Vagina (tissue), 2 donors: ENCODE measurements around the gene MDFIC.

Source experiments
- CTCF ChIP-seq, 3 experiments: fragments of 450-650 bp in 2 of 3; fragments of 200-600 bp in 1 of 3; sonication (generic) in 1 of 3; IDR thresholded peaks; one replicate each; pipeline ENCODE4 v1.5.1; 2017 to 2019; ENCODE audit warnings: antibody characterized with exemption in 3 of 3, mild to moderate bottlenecking in 2 of 3, moderate library complexity in 2 of 3
- POLR2A ChIP-seq, 2 donors: fragments of 450-650 bp; IDR thresholded peaks; one replicate each; pipeline ENCODE4 v1.6.1; 2017; ENCODE audit warnings: antibody characterized with exemption in 2 of 2, mild to moderate bottlenecking in 2 of 2, moderate library complexity in 2 of 2

DNA sequence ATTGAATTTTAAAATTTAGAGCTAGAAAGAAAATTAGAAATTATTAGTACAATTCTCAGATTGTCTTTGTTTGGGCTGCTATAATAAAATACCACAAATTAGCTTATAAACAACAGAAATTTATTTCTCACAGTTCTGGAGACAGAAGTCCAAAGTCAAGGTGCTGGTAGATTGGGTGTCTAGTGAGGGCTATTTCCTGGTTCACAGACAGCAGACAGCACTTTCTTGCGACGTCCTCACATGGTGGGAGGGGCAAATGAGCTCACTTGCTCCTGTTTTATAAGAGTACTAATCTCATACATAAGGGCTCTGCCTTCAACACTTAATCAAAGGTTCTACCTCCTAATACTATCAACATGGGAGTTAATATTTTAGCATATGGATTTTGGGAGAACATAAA is 134.1 kb downstream of the MDFIC start:
- TF ChIP-seq POLR2A (IDR thresholded peaks at IDR 0.05) (no peak), CTCF (IDR thresholded peaks at IDR 0.05) (no peak)
